T-cell (primary cell): Measurements from ENCODE around the gene GNAO1. TPM values are rescaled to one million over a fixed set of nuclear protein-coding genes. Genes with fewer than 3 reads are reported as not detected.

Experiments
- ATAC-seq, 4 experiments: fragments of 200-7000 bp in 3 of 4; fragments of 150-1000 bp in 1 of 4; cut with Tn5 transposase; replicated peaks in 1 of 4; 1 replicate in 3 of 4; 2 replicates in 1 of 4; pipeline ENCODE4 v1.10.0; 2021; ENCODE audit warnings: moderate library complexity in 3 of 4, mild to moderate bottlenecking in 2 of 4, moderate number of reproducible peaks in 1 of 4
- CTCF ChIA-PET, 2 donors: fragments of 300-600 bp; sonication (Branson Sonifier 250); formaldehyde crosslinking; loops; one replicate each; lab custom pipeline; 2022; ENCODE audit warnings: antibody characterized with exemption in 2 of 2; lab: Charles Lee
- POLR2A ChIA-PET, 2 donors: fragments of 300-600 bp; sonication (Branson Sonifier 250); formaldehyde crosslinking; loops; one replicate each; lab custom pipeline; 2022; ENCODE audit warnings: antibody characterized with exemption in 2 of 2; lab: Charles Lee
- DNase-seq, 35 experiments: peaks; one replicate each; pipeline versions ENCODE4 v3.0.0 to v3.0.0-alpha.2; 2013 to 2023
- H3K27ac ChIP-seq: one replicate; pipeline ENCODE4 v1.5.1; 2013; ENCODE audit warnings: low read length
- H3K27me3 ChIP-seq, 2 experiments: replicated peaks in 1 of 2; 1 replicate in 1 of 2; 2 replicates in 1 of 2; pipeline versions ENCODE4 v1.6.1 to v1.7.0; 2013; ENCODE audit warnings: low read length in 1 of 2, mixed read lengths in 1 of 2; ENCODE audit not compliant: control insufficient read depth in 2 of 2, insufficient read depth in 2 of 2; ENCODE audit errors: extremely low read depth in 1 of 2
- H3K36me3 ChIP-seq, 2 donors: 1 replicate in 1 of 2; 2 replicates in 1 of 2; pipeline versions ENCODE4 v1.6.1 to v1.7.0; 2013; ENCODE audit warnings: low read length in 1 of 2; ENCODE audit not compliant: control insufficient read depth in 2 of 2, insufficient read depth in 1 of 2; ENCODE audit errors: extremely low read depth in 1 of 2
- H3K4me1 ChIP-seq, 2 experiments: 1 replicate in 1 of 2; 2 replicates in 1 of 2; pipeline versions ENCODE4 v1.6.1 to v1.7.0; 2013; ENCODE audit warnings: low read length in 2 of 2, mixed read lengths in 1 of 2; ENCODE audit not compliant: insufficient read depth in 2 of 2, control insufficient read depth in 1 of 2; ENCODE audit errors: extremely low read depth in 1 of 2
- H3K4me3 ChIP-seq, 2 donors: 1 replicate in 1 of 2; 2 replicates in 1 of 2; pipeline versions ENCODE4 v1.5.1 to v1.7.0; 2013; ENCODE audit warnings: mild to moderate bottlenecking in 2 of 2, low read length in 1 of 2, moderate library complexity in 1 of 2; ENCODE audit not compliant: control insufficient read depth in 1 of 2; ENCODE audit errors: extremely low read depth in 1 of 2
- H3K9me3 ChIP-seq: 2 replicates; pipeline ENCODE4 v1.7.0; 2013
- H3K27ac Mint-ChIP-seq, 2 donors: one replicate each; pipeline ENCODE4 v1.8.0; 2020 to 2021; ENCODE audit warnings: mild to moderate bottlenecking in 2 of 2, mixed read lengths in 2 of 2
- H3K27me3 Mint-ChIP-seq, 2 donors: one replicate each; pipeline ENCODE4 v1.8.0; 2021 to 2022; ENCODE audit warnings: mixed read lengths in 2 of 2
- H3K36me3 Mint-ChIP-seq: one replicate; pipeline ENCODE4 v1.8.0; 2021; ENCODE audit warnings: mixed read lengths
- H3K4me1 Mint-ChIP-seq, 3 donors: one replicate each; pipeline ENCODE4 v1.8.0; 2020 to 2022; ENCODE audit warnings: mixed read lengths in 3 of 3, mild to moderate bottlenecking in 1 of 3
- H3K4me3 Mint-ChIP-seq, 3 donors: one replicate each; pipeline ENCODE4 v1.8.0; 2020 to 2022; ENCODE audit warnings: mild to moderate bottlenecking in 3 of 3, mixed read lengths in 3 of 3, moderate library complexity in 3 of 3
- H3K9me3 Mint-ChIP-seq, 3 donors: one replicate each; pipeline ENCODE4 v1.8.0; 2020 to 2022; ENCODE audit warnings: mixed read lengths in 3 of 3
- whole genome bisulfite sequencing: methylation state at CpG from one replicate; pipeline ENCODE4 v1.1.5; 2013; ENCODE audit warnings: missing lambda C conversion rate; ENCODE audit not compliant: insufficient coverage; 5-methylcytosine and 5-hydroxymethylcytosine counted together
- total RNA-seq, 35 experiments: library from RNA in 6 of 35; stranded (reverse) in 6 of 35; fragments of 120-200 nt in 1 of 35; gene quantifications; one replicate each; pipeline versions ENCODE4 v1.2.1 to v1.2.4 and lab custom pipeline; 2013 to 2026

GNAO1 gene
- total RNA-seq, 5 donors from 2014 or later (not counting 1 experiment from before 2014, with no cell fraction given) = 3.9 to 14.2 (median 12.6) TPM

GRCh38 chr16:56337858-56338325 lies 146.6 kb downstream of the GNAO1 start:
- Mint-ChIP-seq H3K4me3 (no peak overlapping the region), H3K27me3 (no peaks in the 10 kb centered on the region), H3K4me1 (no peaks in the 10 kb centered on the region), H3K36me3 (no peaks in the 10 kb centered on the region), H3K9me3 (no peaks in the 10 kb centered on the region), H3K27ac (no peak overlapping the region)
- 83% methylated on average over 3 of the region's 11 CpGs for WGBS
- DNase-seq (no peak), ATAC-seq (no peak)
- Histone ChIP-seq H3K4me3 (no peak overlapping the region), H3K9me3 (no peaks in the 10 kb centered on the region), H3K27ac (no peak overlapping the region), H3K4me1 (no peaks in the 10 kb centered on the region), H3K36me3 (no peaks in the 10 kb centered on the region), H3K27me3 (no peaks in the 10 kb centered on the region)
- ChIA-PET CTCF (no interaction called here), POLR2A (no interaction called here)

DNA sequence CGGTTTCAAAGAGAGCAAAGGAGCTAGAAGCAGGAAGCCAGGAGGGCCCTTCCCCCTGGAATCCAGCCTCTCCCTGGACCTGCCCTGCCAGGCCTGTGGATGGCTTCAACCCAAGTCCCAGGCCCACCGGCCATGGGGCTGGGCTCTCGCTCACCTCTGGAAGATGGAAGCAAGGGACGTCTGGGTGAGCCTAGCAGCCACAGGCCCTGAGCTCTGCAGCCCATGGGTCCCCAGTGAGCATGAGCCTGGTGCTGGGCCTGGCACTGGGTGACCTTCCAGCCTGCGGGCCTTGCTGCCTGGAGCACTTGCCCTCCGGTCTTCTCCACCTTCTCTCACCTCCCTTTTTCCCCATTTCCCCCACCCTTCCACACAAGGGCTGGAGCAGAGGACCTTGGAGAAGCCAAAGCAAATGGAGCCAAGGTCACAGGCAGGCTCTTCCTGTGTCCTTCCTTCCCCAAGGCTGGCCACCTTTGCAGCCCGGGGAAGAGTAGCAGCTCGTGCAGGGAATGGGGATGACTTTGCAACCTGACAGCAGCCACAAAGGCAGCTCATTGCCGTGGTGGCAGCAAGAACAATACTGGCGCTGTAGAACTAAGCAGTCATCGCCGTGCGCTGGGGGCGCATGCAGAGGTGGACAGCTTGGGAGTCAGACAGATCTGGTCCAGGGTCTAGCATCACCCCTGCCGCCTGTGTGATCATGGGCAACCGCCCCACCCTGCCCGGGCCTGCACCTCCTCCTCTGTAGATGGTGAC lies 147.5 kb downstream of the GNAO1 start:
- no peak overlapping the region for H3K4me3 Mint-ChIP-seq
- Histone ChIP-seq H3K27me3 (no peaks in the 10 kb centered on the region), H3K27ac (no peak overlapping the region), H3K36me3 (no peaks in the 10 kb centered on the region), H3K4me1 (no peaks in the 10 kb centered on the region), H3K4me3 (no peak overlapping the region), H3K9me3 (no peaks in the 10 kb centered on the region)
- no peaks in the 10 kb centered on the region for H3K9me3 Mint-ChIP-seq
- CTCF ChIA-PET = no interaction called here
- POLR2A ChIA-PET = no interaction called here
- WGBS = 86% methylated on average over 15 of the region's 17 CpGs
- H3K4me1 Mint-ChIP-seq = no peaks in the 10 kb centered on the region
- ATAC-seq (no peak), DNase-seq (no peak)
- no peaks in the 10 kb centered on the region for H3K27me3 Mint-ChIP-seq
- H3K36me3 Mint-ChIP-seq = no peaks in the 10 kb centered on the region
- H3K27ac Mint-ChIP-seq = no peak overlapping the region

GRCh38 chr16:56339431-56340195 lies 148.3 kb downstream of the GNAO1 start:
- H3K27ac Mint-ChIP-seq = no peak overlapping the region
- Histone ChIP-seq H3K4me1 (no peaks in the 10 kb centered on the region), H3K4me3 (no peak overlapping the region), H3K27ac (no peak overlapping the region), H3K9me3 (no peaks in the 10 kb centered on the region), H3K36me3 (no peaks in the 10 kb centered on the region), H3K27me3 (no peaks in the 10 kb centered on the region)
- 92% methylated on average over 15 of the region's 17 CpGs for WGBS
- ChIA-PET CTCF (no interaction called here), POLR2A (no interaction called here)
- H3K4me3 Mint-ChIP-seq = no peak overlapping the region
- ATAC-seq (no peak), DNase-seq (no peak)
- no peaks in the 10 kb centered on the region for H3K4me1 Mint-ChIP-seq
- no peaks in the 10 kb centered on the region for H3K36me3 Mint-ChIP-seq
- no peaks in the 10 kb centered on the region for H3K27me3 Mint-ChIP-seq
- H3K9me3 Mint-ChIP-seq = no peaks in the 10 kb centered on the region

DNA sequence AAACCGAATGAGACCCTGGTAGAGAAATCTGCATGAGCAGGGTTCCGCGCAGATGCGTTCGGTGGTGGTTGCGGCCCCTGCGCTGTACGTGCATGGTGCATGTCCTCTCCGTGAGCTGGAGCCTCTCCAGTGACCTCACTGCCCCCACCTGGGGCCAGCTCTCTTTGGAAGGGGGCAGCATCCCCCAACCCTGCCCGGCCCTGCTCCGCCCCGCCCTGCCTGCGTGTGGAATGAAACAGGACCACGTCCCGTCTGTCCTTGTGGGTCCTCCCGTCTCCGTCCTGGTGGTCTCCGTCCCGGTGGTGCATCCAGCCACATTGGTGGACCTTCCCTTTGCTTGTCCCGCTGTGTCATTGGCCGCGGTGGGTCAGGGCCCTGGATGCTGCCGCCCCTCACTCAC lies 149.1 kb downstream of the GNAO1 start:
- DNase-seq = no peak
- no peak for ATAC-seq
- Histone ChIP-seq H3K4me1 (no peaks in the 10 kb centered on the region), H3K9me3 (no peaks in the 10 kb centered on the region), H3K36me3 (no peaks in the 10 kb centered on the region), H3K27ac (no peak overlapping the region), H3K4me3 (no peak overlapping the region), H3K27me3 (no peaks in the 10 kb centered on the region)
- Mint-ChIP-seq H3K9me3 (no peaks in the 10 kb centered on the region), H3K27me3 (no peaks in the 10 kb centered on the region), H3K4me3 (no peak overlapping the region), H3K27ac (no peak overlapping the region), H3K36me3 (no peaks in the 10 kb centered on the region), H3K4me1 (no peaks in the 10 kb centered on the region)
- CTCF ChIA-PET = no interaction called here
- POLR2A ChIA-PET = no interaction called here
- WGBS = 94% methylated on average over 23 of the region's 23 CpGs

GRCh38 chr16:56340864-56341365 lies 149.6 kb downstream of the GNAO1 start:
- ChIA-PET POLR2A (no interaction called here), CTCF (no interaction called here)
- no peaks in the 10 kb centered on the region for H3K4me1 ChIP-seq
- no peak for ATAC-seq
- H3K4me3 ChIP-seq = no peak overlapping the region
- Mint-ChIP-seq H3K36me3 (no peaks in the 10 kb centered on the region), H3K27me3 (no peaks in the 10 kb centered on the region), H3K27ac (no peak overlapping the region), H3K9me3 (no peaks in the 10 kb centered on the region), H3K4me1 (no peaks in the 10 kb centered on the region), H3K4me3 (no peak overlapping the region)
- H3K9me3 ChIP-seq = no peaks in the 10 kb centered on the region
- no peaks in the 10 kb centered on the region for H3K27me3 ChIP-seq
- DNase-seq = no peak
- H3K36me3 ChIP-seq = no peaks in the 10 kb centered on the region
- no peak overlapping the region for H3K27ac ChIP-seq
- WGBS = 85% methylated on average over 17 of the region's 17 CpGs

- no peak overlapping the region for H3K4me3 Mint-ChIP-seq
- CTCF ChIA-PET = no interaction called here
- WGBS = 71% methylated on average over 6 of the region's 9 CpGs
Observed at GRCh38 chr16:56341656-56342399, 150.5 kb downstream of the GNAO1 start.

More at GRCh38 chr16:56341656-56342399, 150.5 kb downstream of the GNAO1 start:
- no peak for DNase-seq
- no peaks in the 10 kb centered on the region for H3K27me3 Mint-ChIP-seq
- Histone ChIP-seq H3K9me3 (no peaks in the 10 kb centered on the region), H3K4me3 (no peak overlapping the region), H3K36me3 (no peaks in the 10 kb centered on the region), H3K4me1 (no peaks in the 10 kb centered on the region), H3K27ac (no peak overlapping the region), H3K27me3 (no peaks in the 10 kb centered on the region)
- POLR2A ChIA-PET = no interaction called here
- no peak overlapping the region for H3K27ac Mint-ChIP-seq
- H3K36me3 Mint-ChIP-seq = no peaks in the 10 kb centered on the region
- no peaks in the 10 kb centered on the region for H3K4me1 Mint-ChIP-seq
- H3K9me3 Mint-ChIP-seq = no peaks in the 10 kb centered on the region
- peak in 1 of 4 experiments; percentile 21 for ATAC-seq
